ENCODE measurements around the gene TMEM52. TPM values are rescaled to one million over a fixed set of nuclear protein-coding genes. Genes with fewer than 3 reads are reported as not detected.

Gene TMEM52
- total RNA-seq, 5 donors from 2014 or later (not counting 1 experiment from before 2014, with no cell fraction given): 0.28 to 0.93 (median 0.69) TPM; not detected in 2

DNA sequence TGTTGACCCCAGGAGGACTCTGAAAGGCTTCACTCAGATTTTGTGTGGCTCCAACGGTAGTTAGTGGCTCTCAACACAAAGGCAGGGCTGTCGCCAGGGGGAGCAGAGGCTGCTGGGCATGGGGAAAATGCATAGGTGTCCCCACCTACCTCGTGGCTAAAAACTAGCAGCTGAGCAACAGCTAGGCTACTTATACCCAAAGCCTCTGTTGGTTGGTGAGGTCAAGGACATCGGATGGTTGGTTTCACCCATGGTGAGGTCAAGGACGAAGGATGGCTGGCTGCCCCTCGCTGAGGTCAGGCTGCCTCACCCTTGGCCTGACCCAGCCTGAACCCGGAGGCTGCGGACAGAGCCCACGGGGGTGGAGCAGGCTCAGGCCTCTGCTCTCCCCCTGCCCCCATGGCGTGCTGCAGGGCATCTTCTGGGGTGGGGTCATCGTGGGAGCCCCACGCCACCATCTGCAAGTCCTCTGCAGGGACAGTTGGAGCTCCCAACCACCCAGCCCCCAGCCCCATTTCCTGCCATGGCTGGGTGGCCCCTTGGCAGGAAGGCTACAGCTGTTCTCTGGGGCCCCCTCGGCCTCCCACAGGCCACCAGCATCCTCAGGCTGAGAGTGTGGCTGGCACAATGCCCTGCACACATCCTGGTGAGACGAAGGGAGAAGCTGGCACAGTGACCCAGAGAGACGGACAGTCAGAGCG is 19.7 kb downstream of the TMEM52 start:
- Mint-ChIP-seq H3K4me3 (no peak overlapping the region), H3K36me3 (no peaks in the 10 kb centered on the region), H3K9me3 (no peaks in the 10 kb centered on the region), H3K27ac (no peak overlapping the region), H3K4me1 (peaks cover 10 to 17% (median 14%) of the 10 kb centered on the region in 3 donors), H3K27me3 (peaks cover 0 to 4% of the 10 kb centered on the region in 2 donors)
- no peak overlapping the region for H3K27ac ChIP-seq (ENCODE audit: low read length)
- peaks cover 7 to 27% of the 10 kb centered on the region in 2 experiments for H3K4me1 ChIP-seq (ENCODE audit: control insufficient read depth in 1 of 2, extremely low read depth in 1 of 2, insufficient read depth in 2 of 2, low read length in 2 of 2)
- CTCF ChIA-PET: interaction anchor here in 1 of 2 donors (1.1 kb wide), 1 partner anchor 9 kb away, joined by 4 read pairs; no protein-coding TSS in a partner anchor
- POLR2A ChIA-PET: interaction anchor here (0.6 kb wide), 2 partner anchors 9 to 92 kb away, joined by 4 to 7 read pairs; no protein-coding TSS in a partner anchor
- H3K9me3 ChIP-seq: no peaks in the 10 kb centered on the region
- H3K27me3 ChIP-seq (replicated peaks in 1 of 2; ENCODE audit: control insufficient read depth in 2 of 2, extremely low read depth in 1 of 2, insufficient read depth in 2 of 2, low read length in 1 of 2): peaks cover 0 to 41% of the 10 kb centered on the region in 2 experiments
- no peaks in the 10 kb centered on the region for H3K36me3 ChIP-seq (ENCODE audit: control insufficient read depth in 2 of 2, extremely low read depth in 1 of 2, insufficient read depth in 1 of 2, low read length in 1 of 2)
- peak in 7 of 35 experiments; percentile 22 to 51 (median 30) for DNase-seq
- WGBS (ENCODE audit: insufficient coverage): 25% methylated on average over 12 of the region's 16 CpGs
- no peak overlapping the region for H3K4me3 ChIP-seq (ENCODE audit: control insufficient read depth in 1 of 2, extremely low read depth in 1 of 2, low read length in 1 of 2)
- ATAC-seq (replicated peaks in 1 of 4): peak; percentile 34 to 72 (median 40)

DNA sequence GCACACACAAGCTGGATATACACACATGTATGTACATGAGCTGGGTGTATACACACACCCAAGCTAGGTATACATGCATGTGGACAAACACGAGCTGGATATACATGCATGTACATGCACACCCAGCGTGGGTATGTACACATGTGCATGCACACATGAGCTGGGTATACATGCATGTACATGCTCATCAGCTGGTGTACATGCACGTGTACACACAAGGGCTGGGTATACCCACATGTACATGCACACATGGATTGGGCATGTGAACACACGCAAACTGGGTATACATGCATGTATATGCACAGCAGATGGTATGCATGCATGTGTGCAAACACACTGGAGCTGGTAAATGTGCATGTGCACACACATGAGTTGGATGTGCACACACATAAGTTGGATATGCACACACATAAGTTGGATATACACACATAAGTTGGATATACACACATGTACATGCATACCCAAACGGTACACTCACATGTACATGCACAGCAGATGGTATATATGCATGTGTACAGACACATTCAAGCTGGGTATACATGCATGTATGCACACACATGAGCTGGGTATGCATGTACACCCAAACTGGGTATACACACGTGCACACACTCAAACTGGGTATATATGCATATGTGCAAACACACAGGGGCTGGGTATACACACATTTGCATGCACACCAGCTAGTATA is 20.7 kb downstream of the TMEM52 start:
- 97% methylated on average over 5 of the region's 6 CpGs for WGBS (ENCODE audit: insufficient coverage)
- Mint-ChIP-seq H3K36me3 (no peaks in the 10 kb centered on the region), H3K27ac (no peak overlapping the region), H3K27me3 (peaks cover 0 to 4% of the 10 kb centered on the region in 2 donors), H3K4me3 (no peak overlapping the region), H3K4me1 (peaks cover 14 to 26% (median 21%) of the 10 kb centered on the region in 3 donors), H3K9me3 (no peaks in the 10 kb centered on the region)
- ChIA-PET POLR2A (interaction anchor here in 1 of 2 donors (0.6 kb wide), 1 partner anchor 10 kb away, joined by 7 read pairs; no protein-coding TSS in a partner anchor), CTCF (interaction anchor here in 1 of 2 donors (0.8 to 1.1 kb wide), 2 partner anchors 11 to 15 kb away, joined by 4 to 5 read pairs; no protein-coding TSS in a partner anchor)
- DNase-seq (no peak), ATAC-seq (replicated peaks in 1 of 4) (no peak)
- H3K36me3 ChIP-seq (ENCODE audit: control insufficient read depth in 2 of 2, extremely low read depth in 1 of 2, insufficient read depth in 1 of 2, low read length in 1 of 2): no peaks in the 10 kb centered on the region
- H3K9me3 ChIP-seq: no peaks in the 10 kb centered on the region
- H3K4me3 ChIP-seq (ENCODE audit: control insufficient read depth in 1 of 2, extremely low read depth in 1 of 2, low read length in 1 of 2): no peak overlapping the region
- peaks cover 0 to 42% of the 10 kb centered on the region in 2 experiments for H3K27me3 ChIP-seq (replicated peaks in 1 of 2; ENCODE audit: control insufficient read depth in 2 of 2, extremely low read depth in 1 of 2, insufficient read depth in 2 of 2, low read length in 1 of 2)
- no peak overlapping the region for H3K27ac ChIP-seq (ENCODE audit: low read length)
- H3K4me1 ChIP-seq (ENCODE audit: control insufficient read depth in 1 of 2, extremely low read depth in 1 of 2, insufficient read depth in 2 of 2, low read length in 2 of 2): peaks cover 7 to 37% of the 10 kb centered on the region in 2 experiments

DNA sequence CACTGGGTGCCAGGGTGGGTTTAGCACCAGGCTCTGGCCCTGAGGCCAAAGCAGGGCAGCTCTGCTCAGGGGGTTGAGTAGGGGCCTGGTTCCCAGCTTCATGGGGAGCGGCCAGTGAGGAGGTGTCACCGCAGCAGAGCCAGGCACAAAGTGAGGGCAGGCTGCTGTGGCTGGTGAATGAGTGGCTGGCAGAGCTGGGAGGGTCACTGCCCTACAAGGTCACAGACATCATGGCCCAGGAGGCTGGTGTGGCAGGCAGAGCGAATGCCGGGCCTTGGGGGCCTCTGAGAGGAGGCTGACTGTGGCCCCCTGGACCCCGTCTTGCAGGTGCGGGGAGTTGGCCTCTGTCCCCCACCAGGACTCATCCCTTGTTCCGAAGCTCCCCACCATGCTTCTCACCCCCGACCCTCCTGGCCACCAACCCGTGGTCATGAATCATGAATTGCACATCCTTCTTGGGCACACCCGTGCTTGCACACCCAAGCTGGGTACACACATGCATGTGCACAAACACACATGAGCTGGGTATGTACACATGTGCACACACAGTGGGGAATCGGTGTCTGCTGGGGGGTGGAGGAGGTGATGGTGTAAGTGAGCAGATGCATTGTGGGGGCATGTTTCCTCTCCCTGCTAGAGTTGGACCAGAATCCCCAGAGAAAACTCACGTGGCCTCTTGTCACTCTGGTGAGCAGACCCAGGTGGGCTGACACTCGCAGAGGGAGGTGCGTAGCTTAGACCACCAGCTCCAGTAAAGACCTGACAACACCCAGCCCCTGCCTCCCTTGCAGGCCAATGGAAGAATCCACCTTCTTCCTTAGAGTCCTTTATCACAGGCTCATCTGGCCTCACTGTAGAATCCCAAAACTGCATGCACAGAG is 23.4 kb downstream of the TMEM52 start:
- no peak overlapping the region for H3K4me3 ChIP-seq (ENCODE audit: control insufficient read depth in 1 of 2, extremely low read depth in 1 of 2, low read length in 1 of 2)
- H3K36me3 ChIP-seq (ENCODE audit: control insufficient read depth in 2 of 2, extremely low read depth in 1 of 2, insufficient read depth in 1 of 2, low read length in 1 of 2): no peaks in the 10 kb centered on the region
- CTCF ChIA-PET: no interaction called here
- peaks cover 0 to 30% of the 10 kb centered on the region in 2 experiments for H3K27me3 ChIP-seq (replicated peaks in 1 of 2; ENCODE audit: control insufficient read depth in 2 of 2, extremely low read depth in 1 of 2, insufficient read depth in 2 of 2, low read length in 1 of 2)
- ATAC-seq (replicated peaks in 1 of 4) (no peak), DNase-seq (no peak)
- Mint-ChIP-seq H3K9me3 (no peaks in the 10 kb centered on the region), H3K36me3 (no peaks in the 10 kb centered on the region), H3K4me3 (peak overlapping the region in 1 of 3 donors; percentile 47), H3K4me1 (peaks cover 30 to 40% (median 35%) of the 10 kb centered on the region in 3 donors), H3K27me3 (no peaks in the 10 kb centered on the region), H3K27ac (peak overlapping the region in 1 of 2 donors; percentile 55)
- H3K4me1 ChIP-seq (ENCODE audit: control insufficient read depth in 1 of 2, extremely low read depth in 1 of 2, insufficient read depth in 2 of 2, low read length in 2 of 2): peaks cover 10 to 55% of the 10 kb centered on the region in 2 experiments
- H3K27ac ChIP-seq (ENCODE audit: low read length): no peak overlapping the region
- POLR2A ChIA-PET: no interaction called here
- WGBS (ENCODE audit: insufficient coverage): 73% methylated on average over 12 of the region's 14 CpGs
- no peaks in the 10 kb centered on the region for H3K9me3 ChIP-seq

DNA sequence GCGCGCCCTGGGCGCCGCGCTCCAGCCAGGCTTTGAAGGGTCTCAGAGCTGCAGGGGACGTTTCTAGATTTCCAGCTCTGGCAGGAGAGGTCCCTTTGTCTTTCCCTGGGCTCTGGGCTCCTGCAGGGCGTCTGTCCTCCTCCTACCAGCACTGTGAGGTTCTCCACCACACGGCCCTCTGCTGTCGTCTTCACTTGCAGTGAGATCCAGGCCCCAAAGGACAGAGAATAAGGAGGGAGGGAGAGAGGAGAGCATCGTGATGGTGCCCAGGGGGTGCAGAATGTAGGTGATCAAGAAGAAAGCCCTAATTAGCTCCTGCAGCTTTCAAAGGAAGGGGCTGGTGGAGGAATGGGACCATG is 24.0 kb downstream of the TMEM52 start:
- ChIA-PET CTCF (no interaction called here), POLR2A (no interaction called here)
- Histone ChIP-seq H3K9me3 (no peaks in the 10 kb centered on the region), H3K27me3 (replicated peaks in 1 of 2; ENCODE audit: control insufficient read depth in 2 of 2, extremely low read depth in 1 of 2, insufficient read depth in 2 of 2, low read length in 1 of 2) (peaks cover 0 to 29% of the 10 kb centered on the region in 2 experiments), H3K4me3 (ENCODE audit: control insufficient read depth in 1 of 2, extremely low read depth in 1 of 2, low read length in 1 of 2) (no peak overlapping the region), H3K36me3 (ENCODE audit: control insufficient read depth in 2 of 2, extremely low read depth in 1 of 2, insufficient read depth in 1 of 2, low read length in 1 of 2) (no peaks in the 10 kb centered on the region), H3K4me1 (ENCODE audit: control insufficient read depth in 1 of 2, extremely low read depth in 1 of 2, insufficient read depth in 2 of 2, low read length in 2 of 2) (peaks cover 10 to 55% of the 10 kb centered on the region in 2 experiments), H3K27ac (ENCODE audit: low read length) (no peak overlapping the region)
- no peak for DNase-seq
- WGBS (ENCODE audit: insufficient coverage): 62% methylated on average over 6 of the region's 10 CpGs
- Mint-ChIP-seq H3K27me3 (no peaks in the 10 kb centered on the region), H3K4me3 (peak overlapping the region; percentile 31 to 47 (median 41)), H3K9me3 (no peaks in the 10 kb centered on the region), H3K36me3 (no peaks in the 10 kb centered on the region), H3K27ac (peak overlapping the region; percentile 76 to 82), H3K4me1 (peaks cover 30 to 40% (median 35%) of the 10 kb centered on the region in 3 donors)
- no peak for ATAC-seq (replicated peaks in 1 of 4)

DNA sequence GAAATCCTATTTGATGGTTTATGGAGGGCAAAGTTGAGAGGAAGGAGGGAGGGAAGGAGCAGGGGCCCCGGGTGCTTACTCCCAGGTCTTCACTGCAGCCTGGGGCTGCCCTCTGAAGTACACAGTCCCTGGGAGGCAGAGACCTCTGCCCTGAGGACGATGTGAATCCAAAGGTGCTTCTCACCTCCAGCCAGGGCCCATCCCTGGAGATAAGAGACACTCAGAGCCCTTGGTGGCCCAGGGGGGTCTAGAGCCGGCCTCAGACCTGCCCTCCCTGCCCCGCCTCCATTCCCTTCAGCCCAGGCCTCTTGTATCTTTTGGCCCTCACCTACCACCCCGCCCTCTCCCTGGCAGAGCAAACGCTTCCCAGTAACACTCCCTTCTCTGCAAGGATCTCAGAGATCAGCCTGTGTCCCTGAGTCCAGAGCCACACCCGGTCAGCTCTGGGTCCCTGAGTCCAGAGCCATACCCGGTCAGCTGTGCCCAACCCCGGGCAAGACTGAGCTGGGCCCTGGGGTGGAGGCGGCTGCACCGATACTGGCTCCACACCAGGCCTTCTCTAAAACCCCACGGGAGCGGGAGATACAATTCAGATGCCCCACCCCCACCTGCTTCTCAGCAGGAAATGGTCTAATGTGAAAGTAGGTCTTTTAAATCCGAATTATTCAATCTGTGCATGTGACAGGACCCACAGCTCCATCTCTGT is 24.6 kb downstream of the TMEM52 start:
- peak overlapping the region; percentile 31 to 47 (median 41) for H3K4me3 Mint-ChIP-seq
- ChIA-PET POLR2A (no interaction called here), CTCF (no interaction called here)
- H3K9me3 ChIP-seq: no peaks in the 10 kb centered on the region
- H3K27ac Mint-ChIP-seq: peak overlapping the region; percentile 76 to 82
- H3K27me3 Mint-ChIP-seq: no peaks in the 10 kb centered on the region
- no peaks in the 10 kb centered on the region for H3K36me3 ChIP-seq (ENCODE audit: control insufficient read depth in 2 of 2, extremely low read depth in 1 of 2, insufficient read depth in 1 of 2, low read length in 1 of 2)
- peaks cover 0 to 24% of the 10 kb centered on the region in 2 experiments for H3K27me3 ChIP-seq (replicated peaks in 1 of 2; ENCODE audit: control insufficient read depth in 2 of 2, extremely low read depth in 1 of 2, insufficient read depth in 2 of 2, low read length in 1 of 2)
- H3K27ac ChIP-seq (ENCODE audit: low read length): no peak overlapping the region
- H3K36me3 Mint-ChIP-seq: no peaks in the 10 kb centered on the region
- no peak for ATAC-seq (replicated peaks in 1 of 4)
- DNase-seq: no peak
- H3K9me3 Mint-ChIP-seq: no peaks in the 10 kb centered on the region
- WGBS (ENCODE audit: insufficient coverage): 90% methylated on average over 8 of the region's 14 CpGs
- H3K4me1 ChIP-seq (ENCODE audit: control insufficient read depth in 1 of 2, extremely low read depth in 1 of 2, insufficient read depth in 2 of 2, low read length in 2 of 2): peaks cover 10 to 52% of the 10 kb centered on the region in 2 experiments
- H3K4me3 ChIP-seq (ENCODE audit: control insufficient read depth in 1 of 2, extremely low read depth in 1 of 2, low read length in 1 of 2): no peak overlapping the region
- H3K4me1 Mint-ChIP-seq: peaks cover 30 to 40% (median 33%) of the 10 kb centered on the region in 3 donors
